H9 (cell line): ENCODE measurements around the gene ARHGAP40. TPM values are rescaled to one million over a fixed set of nuclear protein-coding genes. Genes with fewer than 3 reads are reported as not detected.

Source experiments
- DNase-seq: peaks from one replicate; pipeline ENCODE4 v3.0.0-alpha.2; 2017
- H2AFZ ChIP-seq: one replicate; pipeline ENCODE4 v1.6.1; 2013; ENCODE audit warnings: mild to moderate bottlenecking, low read length, control low read depth, moderate library complexity
- H2AK5ac ChIP-seq: 2 replicates; pipeline ENCODE4 v1.6.1; 2013; ENCODE audit warnings: low read length, control low read depth, mixed read lengths; ENCODE audit not compliant: insufficient read length
- H2BK120ac ChIP-seq: one replicate; pipeline ENCODE4 v1.6.1; 2013; ENCODE audit warnings: low read depth, mild to moderate bottlenecking, low read length, control low read depth, inconsistent platforms; ENCODE audit not compliant: poor library complexity, severe bottlenecking
- H2BK12ac ChIP-seq: 2 replicates; pipeline ENCODE4 v1.6.1; 2013; ENCODE audit warnings: low read length, control low read depth, mixed read lengths, low read depth; ENCODE audit not compliant: insufficient read length
- H2BK15ac ChIP-seq: 2 replicates; pipeline ENCODE4 v1.6.1; 2013; ENCODE audit warnings: low read depth, low read length, control low read depth
- H2BK20ac ChIP-seq: one replicate; pipeline ENCODE4 v1.6.1; 2013; ENCODE audit warnings: low read depth, mild to moderate bottlenecking, low read length, control low read depth, inconsistent platforms; ENCODE audit not compliant: poor library complexity, severe bottlenecking
- H2BK5ac ChIP-seq: 2 replicates; pipeline ENCODE4 v1.6.1; 2013; ENCODE audit warnings: low read length, control low read depth, mixed read lengths; ENCODE audit not compliant: insufficient read length
- H3K14ac ChIP-seq: 2 replicates; pipeline ENCODE4 v1.6.1; 2013; ENCODE audit warnings: low read length, control low read depth; ENCODE audit not compliant: insufficient read depth
- H3K18ac ChIP-seq: 2 replicates; pipeline ENCODE4 v1.6.1; 2013; ENCODE audit warnings: low read depth, mild to moderate bottlenecking, mixed read lengths, low read length, control low read depth; ENCODE audit not compliant: insufficient read length
- H3K23ac ChIP-seq: 2 replicates; pipeline ENCODE4 v1.6.1; 2013; ENCODE audit warnings: low read length, control low read depth, mixed read lengths, low read depth; ENCODE audit not compliant: insufficient read length
- H3K23me2 ChIP-seq: 2 replicates; pipeline ENCODE4 v1.6.1; 2013; ENCODE audit warnings: low read depth, mild to moderate bottlenecking, mixed read lengths, low read length, control low read depth; ENCODE audit not compliant: insufficient read length, poor library complexity, severe bottlenecking
- H3K27ac ChIP-seq: 2 replicates; pipeline ENCODE4 v1.5.1; 2013; ENCODE audit warnings: low read length, control low read depth, mixed read lengths, low read depth; ENCODE audit not compliant: insufficient read length
- H3K27me3 ChIP-seq: 2 replicates; pipeline ENCODE4 v1.6.1; 2013; ENCODE audit warnings: low read length, control low read depth, inconsistent platforms; ENCODE audit not compliant: insufficient read depth
- H3K4ac ChIP-seq: 2 replicates; pipeline ENCODE4 v1.6.1; 2013; ENCODE audit warnings: low read depth, mild to moderate bottlenecking, control low read depth, inconsistent platforms, low read length, moderate library complexity
- H3K4me1 ChIP-seq: 2 replicates; pipeline ENCODE4 v1.6.1; 2013; ENCODE audit warnings: low read length, control low read depth, inconsistent platforms; ENCODE audit not compliant: insufficient read depth
- H3K4me2 ChIP-seq: 2 replicates; pipeline ENCODE4 v1.6.1; 2013; ENCODE audit warnings: low read length, control low read depth, mixed read lengths; ENCODE audit not compliant: insufficient read length, insufficient read depth
- H3K56ac ChIP-seq: 2 replicates; pipeline ENCODE4 v1.6.1; 2013; ENCODE audit warnings: low read depth, mild to moderate bottlenecking, mixed read lengths, low read length, control low read depth; ENCODE audit not compliant: insufficient read length
- H3K79me1 ChIP-seq: 2 replicates; pipeline ENCODE4 v1.6.1; 2013; ENCODE audit warnings: low read depth, mild to moderate bottlenecking, moderate library complexity, low read length, control low read depth, inconsistent platforms; ENCODE audit not compliant: insufficient read depth, poor library complexity, severe bottlenecking
- H3K79me2 ChIP-seq: 2 replicates; pipeline ENCODE4 v1.6.1; 2013; ENCODE audit warnings: low read length, control low read depth, inconsistent platforms; ENCODE audit not compliant: insufficient read depth
- H3K9ac ChIP-seq: 2 replicates; pipeline ENCODE4 v1.6.1; 2013; ENCODE audit warnings: low read length, control low read depth, mixed read lengths; ENCODE audit not compliant: insufficient read length; ENCODE audit errors: extremely low read depth
- H3K9me3 ChIP-seq: one replicate; pipeline ENCODE4 v1.6.1; 2013; ENCODE audit warnings: low read depth, low read length, inconsistent platforms; ENCODE audit not compliant: control insufficient read depth
- H3T11ph ChIP-seq: one replicate; pipeline ENCODE4 v1.6.1; 2013; ENCODE audit warnings: mild to moderate bottlenecking, low read length, control low read depth, inconsistent platforms
- H4K20me1 ChIP-seq: one replicate; pipeline ENCODE4 v1.6.1; 2013; ENCODE audit not compliant: control insufficient read depth, insufficient read length, insufficient read depth
- H4K5ac ChIP-seq: 2 replicates; pipeline ENCODE4 v1.6.1; 2013; ENCODE audit warnings: low read depth, mild to moderate bottlenecking, mixed read lengths, low read length, control low read depth; ENCODE audit not compliant: insufficient read length
- H4K8ac ChIP-seq: replicated peaks from 2 replicates; pipeline ENCODE4 v1.6.1; 2013; ENCODE audit warnings: low read length, control low read depth, mixed read lengths, low read depth; ENCODE audit not compliant: insufficient read length
- H4K91ac ChIP-seq: 2 replicates; pipeline ENCODE4 v1.6.1; 2013; ENCODE audit warnings: low read depth, mild to moderate bottlenecking, moderate library complexity, mixed read lengths, low read length, control low read depth; ENCODE audit not compliant: insufficient read length
- H3K27ac Mint-ChIP-seq, 3 experiments: 2 replicates in 2 of 3; 3 replicates in 1 of 3; pipeline ENCODE4 v1.8.0; 2020 to 2021; ENCODE audit warnings: mixed read lengths in 3 of 3, mild to moderate bottlenecking in 1 of 3, moderate library complexity in 1 of 3
- H3K27me3 Mint-ChIP-seq: 2 replicates; pipeline ENCODE4 v1.8.0; 2021; ENCODE audit warnings: low read depth, mild to moderate bottlenecking, moderate library complexity, mixed read lengths
- H3K36me3 Mint-ChIP-seq, 3 experiments: 2 replicates in 2 of 3; 3 replicates in 1 of 3; pipeline ENCODE4 v1.8.0; 2020 to 2021; ENCODE audit warnings: low read depth in 3 of 3, mixed read lengths in 3 of 3; ENCODE audit not compliant: insufficient read depth in 1 of 3
- H3K4me1 Mint-ChIP-seq, 2 experiments: 2 replicates each; pipeline ENCODE4 v1.8.0; 2020; ENCODE audit warnings: mixed read lengths in 2 of 2
- H3K4me3 Mint-ChIP-seq, 2 experiments: 2 replicates in 1 of 2; 3 replicates in 1 of 2; pipeline ENCODE4 v1.8.0; 2020 to 2021; ENCODE audit warnings: mild to moderate bottlenecking in 2 of 2, mixed read lengths in 2 of 2, moderate library complexity in 1 of 2
- H3K9me3 Mint-ChIP-seq, 2 experiments: 2 replicates in 1 of 2; 3 replicates in 1 of 2; pipeline ENCODE4 v1.8.0; 2020; ENCODE audit warnings: mild to moderate bottlenecking in 2 of 2, mixed read lengths in 2 of 2, moderate library complexity in 1 of 2
- CTCF ChIP-seq: fragments of 200-600 bp; sonication (generic); conservative IDR thresholded peaks from 3 replicates; pipeline ENCODE4 v1.8.0; 2021; ENCODE audit warnings: antibody characterized with exemption, mild to moderate bottlenecking
- WGBS: extraction: QIAGEN DNeasy Blood & Tissue Kit; methylation state at CpG from one replicate; pipeline ENCODE4 v1.1.7; 2013; ENCODE audit warnings: missing lambda C conversion rate, low lambda C conversion rate, mixed read lengths; ENCODE audit not compliant: insufficient read length; ENCODE audit errors: extremely low coverage; 5-methylcytosine and 5-hydroxymethylcytosine counted together
- total RNA-seq: library from RNA; stranded (reverse); gene quantifications from 2 replicates; pipeline ENCODE4 v1.2.1, GENCODE V29; 2021

Gene ARHGAP40
- total RNA-seq, 1 experiment from 2014 or later = 0.17 TPM

GRCh38 chr20:38630727-38631126 is 29.1 kb downstream of the ARHGAP40 start:
- Histone ChIP-seq H3K18ac (no peak overlapping the region), H2BK12ac (no peak overlapping the region), H3K27me3 (no peaks in the 10 kb centered on the region), H2BK120ac (no peak overlapping the region), H3K27ac (no peak overlapping the region), H2BK15ac (no peak overlapping the region), H4K8ac (no peak overlapping the region), H3T11ph (no peak overlapping the region), H3K79me2 (no peaks in the 10 kb centered on the region), H2BK20ac (no peak overlapping the region), H3K4me2 (no peak overlapping the region), H3K56ac (no peak overlapping the region), H3K4ac (no peak overlapping the region), H2BK5ac (no peak overlapping the region), H3K9me3 (no peaks in the 10 kb centered on the region), H2AFZ (no peak overlapping the region), H4K5ac (no peak overlapping the region), H3K79me1 (no peaks in the 10 kb centered on the region), H4K20me1 (no peaks in the 10 kb centered on the region), H3K4me1 (no peaks in the 10 kb centered on the region; the same call in 1 of the 2 replicates), H4K91ac (no peak overlapping the region), H3K23me2 (no peaks in the 10 kb centered on the region), H3K14ac (no peak overlapping the region), H3K23ac (no peak overlapping the region), H3K9ac (no peak overlapping the region), H2AK5ac (no peak overlapping the region)
- TF ChIP-seq CTCF = no peak
- H3K9me3 Mint-ChIP-seq = no peaks in the 10 kb centered on the region
- WGBS = no CpG with 5 or more reads among the region's 6 CpGs
- peaks cover 14 to 19% of the 10 kb centered on the region in 2 experiments for H3K4me1 Mint-ChIP-seq
- DNase-seq = no peak
- H3K27me3 Mint-ChIP-seq = peaks cover 2% of the 10 kb centered on the region
- H3K27ac Mint-ChIP-seq = no peak overlapping the region
- no peak overlapping the region for H3K4me3 Mint-ChIP-seq
- H3K36me3 Mint-ChIP-seq = no peaks in the 10 kb centered on the region; a peak in 1 of 7 replicates
